SKM-1 (cell line): Measurements from ENCODE around the gene HS3ST2.
"Not testable (repeated sequence)": the region's sequence is repeated elsewhere in the genome, so short reads cannot be mapped to it uniquely, and the experiment has no call there.

Experiments used
- DNase-seq: peaks from one replicate; lab custom pipeline; 2025; ENCODE audit not compliant: unreplicated experiment; lab: John Stamatoyannopoulos, UW

HS3ST2 gene

DNA sequence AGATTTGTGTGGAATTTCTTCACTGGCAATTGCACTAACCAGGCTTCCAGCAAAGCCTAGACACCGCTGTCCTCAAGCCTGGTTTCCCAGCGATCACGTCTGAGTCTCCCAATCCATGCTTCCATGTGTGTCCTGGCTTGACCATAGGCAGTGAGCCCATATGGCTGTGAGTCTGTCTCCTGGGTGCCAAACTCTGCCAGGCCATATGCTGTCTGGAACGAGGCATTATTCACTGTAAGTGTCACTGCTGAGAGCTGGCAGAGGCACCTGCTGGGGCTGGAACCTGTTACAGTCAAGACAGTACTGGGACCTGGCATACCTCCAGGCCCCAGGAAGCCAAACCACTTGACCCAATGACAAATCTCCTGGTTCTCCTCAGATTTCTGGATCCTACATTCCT lies 60.4 kb downstream of the HS3ST2 start:
- DNase-seq, result no peak

- no peak for DNase-seq
Measured at GRCh38 chr16:22878955-22879354, 65.0 kb downstream of the HS3ST2 start.

- DNase-seq, result no peak
Measured at GRCh38 chr16:22879466-22879865, 65.5 kb downstream of the HS3ST2 start.

- no peak for DNase-seq
Measured at GRCh38 chr16:22882981-22883380, 69.0 kb downstream of the HS3ST2 start.

GRCh38 chr16:22885951-22886350 lies 72.0 kb downstream of the HS3ST2 start:
- no peak for DNase-seq

DNA sequence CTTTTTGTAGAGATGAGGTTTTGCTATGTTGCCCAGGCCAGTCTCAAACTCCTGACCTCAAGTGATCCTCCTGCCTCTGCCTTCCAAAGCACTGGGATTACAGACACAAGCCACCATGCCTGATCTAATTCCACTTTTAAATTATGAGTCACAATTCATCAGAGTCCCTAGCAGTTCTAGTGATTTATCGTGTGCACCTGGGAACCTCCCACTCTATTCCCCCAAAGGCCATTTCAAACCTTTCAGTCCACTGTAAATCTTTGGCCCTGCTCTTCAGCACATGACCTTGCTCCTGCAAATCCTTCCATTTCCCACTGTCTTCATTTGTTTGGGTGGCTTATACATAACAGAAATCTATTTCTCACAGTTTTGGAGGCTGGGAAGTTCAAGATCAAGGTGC lies 73.0 kb downstream of the HS3ST2 start:
- no peak for DNase-seq

DNA sequence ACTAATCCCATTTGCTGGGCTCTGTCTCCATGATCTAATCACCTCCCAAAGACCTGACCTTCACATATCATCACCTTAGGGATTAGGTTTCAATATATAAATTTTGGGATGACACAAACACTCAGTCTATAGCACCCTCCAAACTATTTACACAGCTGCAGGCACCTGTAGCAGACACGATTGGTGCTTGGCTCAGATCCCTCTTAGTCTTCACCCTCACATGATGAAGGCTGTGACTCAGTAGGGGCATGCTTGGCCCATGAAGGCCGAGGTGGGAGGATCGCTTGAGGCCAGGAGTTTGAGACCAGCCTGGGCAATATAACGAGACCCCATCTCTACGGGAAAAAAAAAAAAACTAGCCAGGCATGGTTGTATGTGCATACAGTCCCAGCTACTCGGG lies 73.5 kb downstream of the HS3ST2 start:
- DNase-seq, result no peak

DNA sequence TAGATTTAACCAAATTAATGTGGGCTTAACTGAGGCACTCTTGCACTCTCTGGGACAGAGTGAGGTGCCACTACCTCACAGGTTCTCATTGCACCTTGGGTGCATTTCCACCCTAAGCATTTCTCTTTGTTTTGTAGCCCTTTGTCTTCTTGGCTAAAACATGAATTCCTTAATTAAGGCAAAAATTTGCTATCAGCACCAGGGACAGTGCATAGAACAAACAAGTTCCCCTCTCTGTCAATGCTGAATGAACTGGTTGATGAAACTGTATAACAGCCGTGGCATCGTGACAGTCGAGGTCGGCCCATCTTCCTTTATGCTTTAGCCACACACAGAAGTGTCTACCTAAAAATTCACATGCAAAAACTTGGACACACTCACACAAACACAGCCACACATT lies 74.8 kb downstream of the HS3ST2 start:
- DNase-seq, result no peak

DNA sequence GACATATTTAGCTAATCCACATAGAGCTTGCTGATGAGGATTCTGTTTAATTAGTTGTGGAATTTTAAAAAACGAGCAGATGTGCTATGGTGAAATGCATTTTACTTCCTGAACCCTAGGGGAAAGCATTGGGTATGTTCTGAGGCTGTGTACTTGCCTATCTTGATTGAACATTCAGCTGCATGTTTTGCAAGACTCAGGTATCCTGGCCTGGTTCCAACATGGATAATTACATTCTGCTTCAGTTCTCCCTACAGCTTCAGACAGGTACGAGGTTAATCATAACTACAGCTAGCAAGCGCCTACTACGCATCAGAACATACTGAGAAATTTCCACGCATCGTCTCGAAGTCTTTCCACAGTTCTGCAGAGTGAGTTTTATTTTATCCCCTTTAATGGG lies 77.0 kb downstream of the HS3ST2 start:
- DNase-seq, result no peak

DNA sequence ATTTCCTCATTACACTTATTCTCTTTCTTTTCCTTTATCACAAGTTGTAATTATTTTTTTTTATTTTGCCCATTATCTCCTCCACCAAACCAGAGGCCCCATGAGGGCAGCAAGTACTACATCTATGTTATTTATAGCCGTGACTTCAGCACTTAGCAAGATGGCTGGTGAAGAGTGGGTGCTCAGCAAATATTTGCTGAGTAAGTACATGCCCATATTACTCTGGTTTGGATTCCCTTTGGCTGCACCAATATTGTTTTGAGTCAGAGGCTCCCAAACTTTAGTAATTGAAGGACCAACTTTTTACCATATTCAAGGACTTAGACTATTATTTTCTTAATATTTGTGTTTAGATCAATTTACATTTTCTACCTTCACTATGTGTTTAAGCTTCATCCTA lies 83.2 kb downstream of the HS3ST2 start:
- no peak for DNase-seq

GRCh38 chr16:22898131-22898530 lies 84.2 kb downstream of the HS3ST2 start:
- DNase-seq, result no peak

- DNase-seq, result peak; percentile 46
Measured at GRCh38 chr16:22898874-22899348, 84.9 kb downstream of the HS3ST2 start.

- not testable (repeated sequence) for DNase-seq
Measured at GRCh38 chr16:22899567-22899966, 85.6 kb downstream of the HS3ST2 start.

- no peak for DNase-seq
Measured at GRCh38 chr16:22900863-22901262, 86.9 kb downstream of the HS3ST2 start.

DNA sequence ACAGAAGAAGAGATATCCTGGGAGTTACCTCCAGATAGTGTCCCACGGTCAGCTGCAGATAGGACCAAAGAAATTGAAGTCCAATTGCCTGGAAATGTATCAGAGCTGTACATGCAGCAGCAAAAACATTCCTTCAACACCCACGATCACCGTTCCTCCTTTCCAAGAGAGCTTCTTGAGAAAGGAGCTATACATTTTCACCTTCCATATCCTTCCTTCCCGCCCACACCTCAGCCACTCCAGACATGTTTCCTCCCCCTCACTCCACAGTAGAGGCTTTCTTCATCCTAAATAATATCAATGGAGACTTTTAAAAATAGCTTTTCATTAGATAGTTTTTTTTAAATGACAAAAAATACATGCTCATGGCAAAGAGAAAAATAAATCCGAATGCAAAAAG lies 87.6 kb downstream of the HS3ST2 start:
- no peak for DNase-seq

- no peak for DNase-seq
Measured at GRCh38 chr16:22903716-22904115, 89.8 kb downstream of the HS3ST2 start.

- no peak for DNase-seq
Measured at GRCh38 chr16:22912654-22913053, 98.7 kb downstream of the HS3ST2 start.

- no peak for DNase-seq
Measured at GRCh38 chr16:22915003-22915402, 101.0 kb downstream of the HS3ST2 start.

GRCh38 chr16:22923491-22923890 lies 109.5 kb downstream of the HS3ST2 start:
- no peak for DNase-seq

GRCh38 chr16:22924492-22924891 lies 110.5 kb downstream of the HS3ST2 start:
- DNase-seq, result no peak

GRCh38 chr16:22926105-22926751 lies 112.3 kb downstream of the HS3ST2 start:
- DNase-seq, result no peak

- no peak for DNase-seq
Measured at GRCh38 chr16:22927306-22927705, 113.3 kb downstream of the HS3ST2 start.

GRCh38 chr16:22928882-22929435 lies 115.0 kb downstream of the HS3ST2 start:
- no peak for DNase-seq
